NCI-H524 treated with DMSO at 0.1 percent for 48 hours (cell line): Measurements from ENCODE around the gene DNAH8.

ENCODE experiments used
- DNase-seq: peaks from one replicate; lab custom pipeline; 2025; lab: John Stamatoyannopoulos, UW

Gene DNAH8

GRCh38 chr6:38974389-38975151 is 259.5 kb downstream of the DNAH8 start:
- peak; percentile 9 for DNase-seq

- DNase-seq: no peak
Observed at GRCh38 chr6:38975621-38976049, 260.5 kb downstream of the DNAH8 start.

DNA sequence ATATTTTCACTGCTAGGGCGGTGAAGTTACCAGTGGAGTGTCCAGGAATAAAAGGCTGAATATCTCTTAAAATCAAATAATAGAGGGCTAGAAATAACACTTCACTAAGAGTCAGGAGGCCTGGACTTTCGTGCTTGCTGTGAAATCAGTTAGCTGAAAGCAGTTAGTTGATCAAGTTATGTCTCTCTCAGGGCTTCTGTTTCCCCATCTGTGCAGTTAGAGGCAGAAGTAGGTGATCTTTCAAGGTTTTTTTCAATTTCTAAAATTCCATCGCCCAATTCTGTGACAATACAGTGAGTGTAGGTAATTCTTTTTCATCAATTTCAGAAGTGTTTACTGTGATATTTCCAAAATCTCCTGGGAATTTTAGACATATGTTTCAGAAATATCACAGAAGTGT is 260.9 kb downstream of the DNAH8 start:
- no peak for DNase-seq

- no peak for DNase-seq
Observed at GRCh38 chr6:38976801-38977500, 261.8 kb downstream of the DNAH8 start.

DNA sequence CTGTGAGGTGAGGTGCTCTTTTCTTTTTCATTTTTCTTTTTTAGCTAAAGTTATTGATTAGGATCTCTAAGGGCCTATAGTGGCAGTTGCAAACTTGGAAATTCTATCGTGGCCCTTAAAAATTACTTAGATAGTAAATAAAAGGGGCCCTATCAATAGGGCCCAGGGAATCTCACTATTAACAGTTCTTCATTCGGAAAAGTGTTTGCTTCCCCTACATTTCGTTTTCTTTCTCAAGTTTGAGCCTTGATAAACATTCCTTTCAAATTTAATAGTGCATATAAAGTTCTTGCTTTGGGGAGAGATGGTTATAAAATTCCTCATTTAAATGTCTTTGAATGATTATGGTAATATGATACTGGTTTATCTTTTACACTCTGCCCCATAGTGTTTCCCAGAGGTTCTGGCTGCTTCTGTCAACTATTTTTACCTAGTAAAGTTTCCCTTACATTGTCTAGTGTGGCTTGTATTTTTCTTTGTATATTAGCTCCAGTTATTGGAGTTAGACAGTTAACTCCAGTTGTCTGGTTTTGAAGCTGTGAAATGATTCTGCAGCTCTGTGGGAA is 263.1 kb downstream of the DNAH8 start:
- DNase-seq: no peak

GRCh38 chr6:38982470-38982869 is 267.4 kb downstream of the DNAH8 start:
- DNase-seq: no peak

- no peak for DNase-seq
Observed at GRCh38 chr6:38984723-38985122, 269.6 kb downstream of the DNAH8 start.

GRCh38 chr6:38985839-38986238 is 270.7 kb downstream of the DNAH8 start:
- no peak for DNase-seq

- DNase-seq: no peak
Observed at GRCh38 chr6:38987503-38987902, 272.4 kb downstream of the DNAH8 start.

DNA sequence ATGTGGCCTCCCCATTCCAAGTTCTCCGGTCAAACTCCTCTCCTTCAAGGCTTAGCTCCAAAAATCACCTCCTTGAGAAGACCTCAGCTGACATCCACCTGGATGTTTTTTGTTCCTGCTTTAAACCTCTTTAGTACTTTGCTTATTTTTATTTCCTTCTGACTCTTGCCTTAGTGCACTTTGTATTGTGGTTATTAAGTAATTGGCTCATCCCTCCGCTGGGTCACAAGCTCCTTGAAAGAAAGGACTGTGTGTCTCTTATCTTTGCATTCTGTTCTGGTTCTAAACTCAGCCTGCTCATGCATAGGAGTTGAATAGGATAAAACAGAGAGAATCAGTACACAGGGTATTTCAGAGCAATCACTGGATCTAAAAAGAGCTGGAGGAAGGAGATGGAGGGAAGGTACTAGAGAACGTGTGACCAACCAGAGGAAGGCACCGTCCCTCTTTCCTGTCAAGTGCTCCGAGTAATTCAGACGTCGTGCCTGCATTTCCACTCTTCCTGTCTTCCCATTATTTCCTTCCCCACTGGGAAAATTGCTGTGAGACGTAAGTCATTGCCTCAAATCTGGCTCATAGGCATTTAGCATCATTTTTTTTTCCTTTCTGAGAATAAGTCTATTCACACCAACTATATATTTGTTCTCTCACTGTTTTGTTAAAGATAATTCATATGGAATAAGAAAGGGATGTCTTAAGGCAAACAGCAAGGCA is 273.8 kb downstream of the DNAH8 start:
- no peak for DNase-seq

- no peak for DNase-seq
Observed at GRCh38 chr6:38990475-38990874, 275.4 kb downstream of the DNAH8 start.

DNA sequence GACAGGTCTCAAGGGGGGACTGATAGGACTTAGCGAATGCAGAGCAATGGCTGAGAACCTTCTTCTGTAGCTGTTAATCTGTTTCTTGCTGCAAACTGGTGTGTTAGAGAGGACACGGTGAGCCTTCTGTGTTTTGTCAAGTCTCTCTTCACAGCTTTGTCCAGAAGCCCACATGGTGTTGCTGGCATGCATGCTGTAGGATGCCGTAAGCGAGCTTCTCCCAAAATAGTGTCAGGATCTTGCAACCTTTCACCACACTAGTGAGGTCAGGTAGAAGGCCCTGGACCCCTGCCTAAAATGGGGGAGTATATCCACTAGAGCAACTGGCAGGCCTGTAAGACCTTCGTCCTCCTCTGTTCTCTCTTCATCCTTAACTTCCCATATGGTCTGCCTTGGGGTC is 281.6 kb downstream of the DNAH8 start:
- no peak for DNase-seq

- DNase-seq: no peak
Observed at GRCh38 chr6:38997128-38997761, 282.1 kb downstream of the DNAH8 start.

DNA sequence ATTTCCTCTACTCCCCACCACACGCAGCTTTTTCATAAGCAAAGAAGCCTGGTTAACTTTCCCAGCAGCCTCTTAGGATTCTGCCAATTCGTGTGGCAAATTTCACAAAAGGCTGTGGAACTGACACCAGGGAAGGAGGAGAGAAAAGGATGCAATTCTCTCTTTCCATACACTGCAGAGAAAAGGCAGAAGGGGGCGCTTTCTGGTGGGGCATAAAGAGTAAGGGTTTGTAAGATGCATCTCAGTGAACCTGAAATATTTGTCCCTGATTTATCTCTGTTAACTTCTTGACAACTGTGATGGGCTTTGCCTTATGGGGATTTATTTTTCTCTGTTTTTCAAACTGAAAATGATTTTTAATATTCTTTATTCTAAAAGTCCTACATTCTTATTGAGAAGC is 288.0 kb downstream of the DNAH8 start:
- no peak for DNase-seq

DNA sequence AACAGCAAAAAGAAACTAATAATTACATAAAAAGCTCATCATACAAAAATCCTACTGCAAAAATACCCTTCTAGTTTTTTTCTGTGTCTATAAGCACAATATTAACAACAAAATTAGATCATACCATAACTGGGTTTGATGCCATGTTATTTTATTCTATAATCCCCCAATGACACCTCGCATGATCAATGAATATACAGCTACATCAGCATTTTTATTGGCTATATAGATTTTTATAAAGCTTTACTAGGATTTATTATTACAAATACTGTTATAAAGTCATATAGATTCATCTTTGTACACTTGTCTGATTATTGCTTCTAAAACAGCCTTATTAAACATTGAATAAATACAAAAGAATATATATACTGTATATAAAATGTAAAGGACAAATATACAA is 288.4 kb downstream of the DNAH8 start:
- no peak for DNase-seq

- no peak for DNase-seq
Observed at GRCh38 chr6:39004801-39005200, 289.7 kb downstream of the DNAH8 start.

- DNase-seq: no peak
Observed at GRCh38 chr6:39005774-39006173, 290.7 kb downstream of the DNAH8 start.

DNA sequence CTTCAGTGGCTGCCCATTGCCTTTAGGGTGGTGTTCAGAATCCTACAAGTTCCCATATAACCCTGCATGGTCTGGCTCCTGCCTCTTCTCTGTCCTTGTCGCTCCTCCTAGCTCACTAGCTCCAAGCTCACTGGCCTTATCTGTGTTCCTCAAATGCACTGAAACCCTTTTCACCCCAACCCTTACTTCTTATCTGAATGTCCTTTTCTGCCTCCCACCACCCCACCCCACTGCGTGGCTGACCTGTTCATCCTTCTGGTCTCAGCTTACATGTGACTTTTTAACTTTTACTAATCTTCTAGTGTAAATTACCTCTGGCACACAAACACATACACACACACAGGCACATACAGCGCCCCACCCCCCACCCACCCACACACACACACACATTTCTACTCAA is 292.5 kb downstream of the DNAH8 start:
- DNase-seq: no peak

- no peak for DNase-seq
Observed at GRCh38 chr6:39008737-39009136, 293.6 kb downstream of the DNAH8 start.

- DNase-seq: no peak
Observed at GRCh38 chr6:39009476-39009875, 294.4 kb downstream of the DNAH8 start.

GRCh38 chr6:39016839-39017546 is 301.9 kb downstream of the DNAH8 start:
- no peak for DNase-seq

DNA sequence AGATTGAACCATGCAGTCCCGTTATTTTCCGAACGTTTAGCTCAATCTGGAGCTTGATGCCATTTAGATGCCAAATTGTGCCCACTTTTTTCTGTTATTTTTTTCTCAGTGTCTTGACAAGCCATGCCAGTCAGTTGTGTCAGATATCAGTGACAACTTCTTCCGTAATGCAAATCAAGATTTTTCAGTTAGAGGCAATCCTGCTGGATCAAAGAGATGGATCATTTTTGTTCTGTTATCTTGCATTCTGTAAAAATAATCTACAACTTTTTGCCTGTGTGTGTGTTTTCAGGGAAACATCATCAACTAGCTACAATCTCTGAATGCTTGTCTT is 302.4 kb downstream of the DNAH8 start:
- DNase-seq: no peak
